ENCODE results near the gene PRKCB. TPM values are rescaled to one million over a fixed set of nuclear protein-coding genes. Genes with fewer than 3 reads are reported as not detected.

The PRKCB gene
- total RNA-seq, 1 experiment from 2014 or later, result 0.89 TPM

GRCh38 chr16:24132797-24133155, 297.0 kb downstream of the PRKCB start:
- H3K9me3 ChIP-seq (ENCODE audit: control insufficient read depth in 1 of 2, insufficient read depth in 1 of 2, low read depth in 1 of 2, low read length in 2 of 2), result no peaks in the 10 kb centered on the region
- no peaks in the 10 kb centered on the region for H3K4me1 ChIP-seq (ENCODE audit: control insufficient read depth in 1 of 2, insufficient read depth in 2 of 2, low read length in 2 of 2)
- H3K27me3 ChIP-seq (ENCODE audit: insufficient read depth, low read length), result peaks cover 25% of the 10 kb centered on the region
- no peak for DNase-seq (ENCODE audit: low read depth, low spot score)
- no peak overlapping the region for H3K27ac ChIP-seq (ENCODE audit: low read depth, low read length)
- ChIA-PET CTCF (no interaction called here), RAD21 (ENCODE audit: low non-redundant PET in 1 of 2, low total read pairs in 2 of 2, uncharacterized antibody in 2 of 2, unreplicated experiment in 2 of 2) (no interaction called here), POLR2A (no interaction called here)
- H3K9me2 ChIP-seq (ENCODE audit: insufficient read depth), result no peaks in the 10 kb centered on the region
- H4K20me1 ChIP-seq (ENCODE audit: insufficient read depth), result no peaks in the 10 kb centered on the region
- H2AFZ ChIP-seq (ENCODE audit: low read depth, low read length, poor library complexity, severe bottlenecking), result no peak overlapping the region
- no peaks in the 10 kb centered on the region for H3K36me3 ChIP-seq (ENCODE audit: control insufficient read depth in 1 of 2, insufficient read depth in 2 of 2, low read length in 2 of 2)
- H3K4me3 ChIP-seq (replicated peaks in 1 of 2; ENCODE audit: low read depth in 1 of 2, low read length in 2 of 2), result no peak overlapping the region
- H3K79me2 ChIP-seq (ENCODE audit: insufficient read depth, low read length), result no peaks in the 10 kb centered on the region
- H3K9ac ChIP-seq (ENCODE audit: low read length), result no peak overlapping the region
- no peak for TF ChIP-seq POLR2A (IDR thresholded peaks at IDR 0.05; ENCODE audit: borderline replicate concordance, extremely low read depth, insufficient read depth, insufficient read length)
- TF ChIP-seq MAX (IDR thresholded peaks at IDR 0.05), result no peak
- no peak for TF ChIP-seq EGR1 (IDR thresholded peaks at IDR 0.05; ENCODE audit: low read depth)
- no peak for TF ChIP-seq POLR2AphosphoS5 (IDR thresholded peaks at IDR 0.05; ENCODE audit: low read depth, low read length)
- no peak for TF ChIP-seq ZNF274 (IDR thresholded peaks at IDR 0.05; ENCODE audit: low read depth, low read length)
- no peak for TF ChIP-seq CTCF (IDR thresholded peaks at IDR 0.05 in 2 of 3, conservative IDR thresholded peaks at IDR 0.05 in 1 of 3; ENCODE audit: borderline replicate concordance in 1 of 3, insufficient read depth in 1 of 3, low read depth in 2 of 3, low read length in 2 of 3)
- no peak for TF ChIP-seq ELF1 (IDR thresholded peaks at IDR 0.05; ENCODE audit: borderline replicate concordance, low read depth)
- TF ChIP-seq SRF (IDR thresholded peaks at IDR 0.05; ENCODE audit: low read depth), result no peak
- no peak for TF ChIP-seq EZH2 (IDR thresholded peaks at IDR 0.05)
- TF ChIP-seq ZBTB33 (IDR thresholded peaks at IDR 0.05; ENCODE audit: extremely low read depth, insufficient replicate concordance, low read length), result no peak
- no peak for TF ChIP-seq CBX3 (IDR thresholded peaks at IDR 0.05; ENCODE audit: low read depth)
- intact Hi-C loops (cut with micrococcal nuclease), result loop anchor here (2.0 kb wide), 1 partner anchor 36 kb away; no protein-coding TSS in a partner anchor
- no TSS peak for BruUV-seq (replicated peaks)
- H3K4me2 ChIP-seq (ENCODE audit: low read length), result no peak overlapping the region
- no peak for ATAC-seq

Data from HCT116 (cell line).